Breast epithelium (tissue), 3 donors: ENCODE measurements around the gene DFFB.

ENCODE experiments used
- POLR2A ChIP-seq: fragments of 450-650 bp; IDR thresholded peaks from one replicate; pipeline ENCODE4 v1.6.1; 2016; ENCODE audit warnings: antibody characterized with exemption, mild to moderate bottlenecking, moderate library complexity
- POLR2AphosphoS5 ChIP-seq, 3 donors: sonication (generic); formaldehyde crosslinking; IDR thresholded peaks; one replicate each; pipeline ENCODE4 v1.6.1; 2017; ENCODE audit warnings: antibody characterized with exemption in 3 of 3
- TF ChIP-seq, protein P1 (sequence below), 3 donors: fragments of 450-650 bp; IDR thresholded peaks; one replicate each; pipeline ENCODE4 v1.5.1; 2016 to 2017; ENCODE audit warnings: antibody characterized with exemption in 3 of 3, mild to moderate bottlenecking in 3 of 3, moderate library complexity in 3 of 3

DNA sequence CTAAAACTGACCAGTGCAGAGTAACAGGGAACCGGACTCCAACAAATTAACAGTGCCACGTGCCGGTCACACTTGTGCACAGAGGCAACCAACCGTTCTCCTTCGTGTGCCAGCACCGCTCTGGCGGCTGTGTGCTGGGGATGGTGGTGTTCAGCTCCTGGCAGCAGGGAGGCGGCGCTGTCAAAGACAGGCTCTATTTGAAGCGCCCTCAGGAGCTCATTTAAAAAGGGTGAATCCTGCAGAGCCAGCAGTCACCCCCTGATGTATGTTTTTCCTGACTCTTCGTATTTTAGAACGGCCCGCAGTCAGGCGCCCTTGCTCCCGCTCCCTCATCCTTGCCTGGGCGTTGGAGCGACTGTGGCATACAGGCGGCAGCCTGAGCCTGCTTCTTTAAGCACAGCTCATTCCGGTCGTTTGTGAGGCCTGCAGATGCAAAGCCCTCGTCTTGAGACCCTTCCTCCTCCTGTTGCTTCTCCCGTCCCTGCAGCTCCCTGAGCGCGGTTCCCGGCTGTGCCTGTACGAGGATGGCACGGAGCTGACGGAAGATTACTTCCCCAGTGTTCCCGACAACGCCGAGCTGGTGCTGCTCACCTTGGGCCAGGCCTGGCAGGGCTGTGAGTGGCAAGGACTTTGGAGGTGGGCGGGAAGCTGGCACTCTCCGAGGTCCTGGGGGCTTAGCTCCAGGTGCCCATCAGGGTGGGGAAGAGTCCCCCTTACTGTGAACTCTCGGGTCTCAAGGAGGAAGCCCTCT is 1.1 kb downstream of the DFFB start:
- TF ChIP-seq POLR2AphosphoS5 (IDR thresholded peaks at IDR 0.05), result no peak
- TF ChIP-seq, protein P1, sequence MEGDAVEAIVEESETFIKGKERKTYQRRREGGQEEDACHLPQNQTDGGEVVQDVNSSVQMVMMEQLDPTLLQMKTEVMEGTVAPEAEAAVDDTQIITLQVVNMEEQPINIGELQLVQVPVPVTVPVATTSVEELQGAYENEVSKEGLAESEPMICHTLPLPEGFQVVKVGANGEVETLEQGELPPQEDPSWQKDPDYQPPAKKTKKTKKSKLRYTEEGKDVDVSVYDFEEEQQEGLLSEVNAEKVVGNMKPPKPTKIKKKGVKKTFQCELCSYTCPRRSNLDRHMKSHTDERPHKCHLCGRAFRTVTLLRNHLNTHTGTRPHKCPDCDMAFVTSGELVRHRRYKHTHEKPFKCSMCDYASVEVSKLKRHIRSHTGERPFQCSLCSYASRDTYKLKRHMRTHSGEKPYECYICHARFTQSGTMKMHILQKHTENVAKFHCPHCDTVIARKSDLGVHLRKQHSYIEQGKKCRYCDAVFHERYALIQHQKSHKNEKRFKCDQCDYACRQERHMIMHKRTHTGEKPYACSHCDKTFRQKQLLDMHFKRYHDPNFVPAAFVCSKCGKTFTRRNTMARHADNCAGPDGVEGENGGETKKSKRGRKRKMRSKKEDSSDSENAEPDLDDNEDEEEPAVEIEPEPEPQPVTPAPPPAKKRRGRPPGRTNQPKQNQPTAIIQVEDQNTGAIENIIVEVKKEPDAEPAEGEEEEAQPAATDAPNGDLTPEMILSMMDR (IDR thresholded peaks at IDR 0.05), result no peak
- TF ChIP-seq POLR2A, result no peak
